LHCN-M2 (cell line): Measurements from ENCODE around the gene BPI. TPM values are rescaled to one million over a fixed set of nuclear protein-coding genes. Genes with fewer than 3 reads are reported as not detected.
"Not testable (repeated sequence)": the region's sequence is repeated elsewhere in the genome, so short reads cannot be mapped to it uniquely, and the experiment has no call there.

Experiments
- DNase-seq: peaks from one replicate; pipeline ENCODE4 v3.0.0-alpha.2; 2012; ENCODE audit warnings: low read depth
- total RNA-seq: library from RNA; depleted of rRNA; stranded (reverse); fragments of >200 nt; gene quantifications from 2 replicates; pipeline ENCODE4 v1.2.3, GENCODE V29; 2014; rRNA removed

The BPI gene
- total RNA-seq, 1 experiment from 2014 or later, result not detected

- no peak for DNase-seq
Observed at GRCh38 chr20:38358556-38358955, 54.6 kb downstream of the BPI start.

DNA sequence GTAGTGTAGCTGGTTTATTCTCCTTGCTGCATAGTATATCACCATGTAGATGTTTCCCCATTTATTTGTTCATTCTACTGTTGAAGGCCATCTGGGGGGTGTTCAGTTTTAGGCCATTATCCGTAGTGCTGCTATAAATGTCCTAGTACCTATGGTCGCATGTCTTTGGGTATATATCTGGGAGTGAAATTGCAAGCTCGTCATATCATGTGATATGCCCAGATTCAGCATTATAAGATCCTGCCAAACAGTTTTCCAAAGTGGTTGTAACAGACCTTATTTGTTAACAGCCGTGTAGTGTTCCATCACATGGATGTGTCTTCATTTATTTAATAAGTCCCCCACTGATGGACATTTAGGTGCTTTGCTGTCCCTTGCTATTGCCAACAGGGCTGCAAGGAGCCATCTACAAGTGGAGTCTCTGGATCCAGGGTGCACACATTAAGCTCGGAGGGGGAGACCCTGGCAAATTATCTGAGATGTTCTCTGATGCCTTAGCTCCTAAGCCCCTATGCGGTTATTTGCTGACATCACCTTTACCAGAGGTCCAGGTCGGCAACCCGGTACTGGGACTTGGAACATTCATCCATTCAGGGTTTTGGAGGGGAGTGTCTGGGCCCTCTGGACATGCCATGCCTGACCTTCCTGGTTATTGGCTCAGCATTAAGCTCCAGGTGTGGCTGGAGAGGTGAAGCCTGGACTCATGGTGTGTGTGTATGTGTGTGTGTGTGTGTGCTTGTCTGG is 59.2 kb downstream of the BPI start:
- DNase-seq, result no peak

DNA sequence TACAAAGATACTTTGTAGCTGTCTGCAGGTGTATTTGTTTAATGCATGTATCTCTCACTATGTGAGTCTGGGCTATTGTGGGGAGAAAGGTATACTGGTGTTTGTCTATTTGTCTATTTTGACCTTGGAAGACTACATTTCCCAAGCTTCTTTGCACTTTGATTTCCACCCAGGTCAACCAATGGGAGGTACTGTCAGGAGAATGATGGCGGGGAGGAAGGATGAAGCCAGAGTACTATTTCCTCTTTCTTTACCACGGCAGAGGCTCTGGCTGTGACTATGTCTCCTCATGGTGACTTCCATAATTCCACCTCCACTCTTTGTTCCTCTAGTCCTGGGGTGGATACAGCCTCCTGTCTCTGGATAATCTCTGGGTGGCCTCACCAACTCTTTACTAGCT is 65.4 kb downstream of the BPI start:
- DNase-seq, result no peak

- no peak for DNase-seq
Observed at GRCh38 chr20:38372806-38373205, 68.8 kb downstream of the BPI start.

DNA sequence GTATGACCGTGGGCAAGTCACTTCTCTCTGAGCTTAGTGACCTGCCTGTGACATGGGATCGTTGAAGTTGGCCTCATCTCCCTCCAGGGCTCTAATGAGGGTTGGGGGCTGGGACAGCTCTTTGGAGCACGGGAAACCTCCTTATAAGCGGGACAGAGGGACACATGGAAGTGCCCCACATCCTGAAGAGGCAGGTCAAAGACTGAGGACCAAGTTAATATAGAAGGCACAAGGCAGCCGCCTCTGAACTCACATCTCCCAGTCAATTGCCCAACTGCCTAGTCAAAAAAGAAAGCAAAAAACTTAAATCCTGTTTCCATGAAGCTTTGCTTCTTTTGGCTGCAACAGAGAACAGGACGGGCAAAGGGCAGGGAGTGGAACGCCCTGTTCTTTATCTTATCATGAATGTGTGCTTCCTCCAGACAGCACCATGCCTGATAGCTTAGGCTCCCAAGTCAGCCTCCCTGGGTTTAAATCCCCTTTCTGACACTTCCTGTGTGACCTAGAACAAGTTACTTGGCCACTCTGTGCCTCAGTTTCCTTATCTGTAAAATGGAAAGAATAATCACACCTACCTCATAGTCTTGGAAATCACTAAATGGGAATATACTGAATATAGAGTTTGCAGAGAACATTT is 69.4 kb downstream of the BPI start:
- DNase-seq, result no peak

- DNase-seq, result no peak
Observed at GRCh38 chr20:38373898-38374297, 69.9 kb downstream of the BPI start.

DNA sequence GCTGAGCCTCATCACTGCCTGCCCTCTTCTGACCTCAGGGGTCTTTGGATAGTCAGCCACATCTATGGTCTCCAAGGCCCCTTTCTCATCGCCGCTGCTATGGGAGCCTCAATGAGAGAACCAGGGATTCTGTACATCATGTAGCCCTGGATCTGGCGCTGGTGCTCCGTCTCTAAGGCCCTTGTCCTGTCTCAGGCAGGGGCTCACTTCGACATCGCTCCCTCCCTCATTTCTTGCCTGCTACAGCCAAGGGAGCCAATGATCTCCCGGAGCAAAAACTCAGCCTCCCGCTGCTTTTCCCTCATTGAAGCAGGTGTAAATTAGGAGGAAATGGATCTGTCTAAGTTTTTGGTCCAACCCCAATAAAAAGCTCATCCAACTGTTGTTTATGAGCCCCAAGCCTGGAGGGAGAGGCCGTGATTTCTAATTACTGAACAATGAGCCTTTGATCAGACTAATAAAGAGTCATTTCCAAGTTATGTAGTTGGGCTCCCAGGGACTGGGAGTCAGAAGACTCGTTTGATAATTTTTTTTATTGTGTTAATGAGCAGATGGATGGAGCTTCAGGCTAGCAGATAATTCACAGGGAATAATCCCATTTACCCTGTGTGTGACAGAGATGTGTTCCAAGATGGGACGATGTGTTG is 73.2 kb downstream of the BPI start:
- DNase-seq, result no peak

DNA sequence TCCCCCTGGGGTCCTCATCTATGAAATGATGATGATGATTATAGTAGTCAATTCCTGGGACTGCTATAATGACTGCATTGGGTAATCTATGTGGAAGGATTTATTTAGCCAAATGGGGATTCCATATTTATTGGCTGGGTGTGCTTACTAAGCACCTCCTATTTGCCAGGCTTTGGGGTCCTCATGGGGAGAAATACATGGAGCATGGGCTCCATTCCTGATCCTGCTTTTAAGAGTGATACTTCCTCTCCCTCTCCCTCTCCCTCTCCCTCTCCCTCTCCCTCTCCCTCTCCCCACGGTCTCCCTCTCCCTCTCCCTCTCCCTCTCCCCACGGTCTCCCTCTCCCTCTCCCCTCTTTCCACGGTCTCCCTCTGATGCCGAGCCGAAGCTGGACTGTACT is 73.9 kb downstream of the BPI start:
- not testable (repeated sequence) for DNase-seq

- DNase-seq, result no peak
Observed at GRCh38 chr20:38383147-38383546, 79.2 kb downstream of the BPI start.

GRCh38 chr20:38386004-38386403 is 82.0 kb downstream of the BPI start:
- no peak for DNase-seq

GRCh38 chr20:38386851-38387250 is 82.9 kb downstream of the BPI start:
- no peak for DNase-seq

Other genes with a start within 250 kb of the BPI start
- gene TGM2, start 138.9 kb upstream of the BPI start, total RNA-seq, result 6.3 and 7.4 TPM in 2 replicates
- 0.17 and 0.45 TPM in 2 replicates for gene KIAA1755, start 43.4 kb upstream of the BPI start, total RNA-seq
- gene LBP, start 42.3 kb downstream of the BPI start, total RNA-seq, result not detected in 2 replicates
- gene SNHG17, start 131.2 kb downstream of the BPI start, total RNA-seq, result 5.6 and 6.7 TPM in 2 replicates
- gene RALGAPB, start 168.7 kb downstream of the BPI start, total RNA-seq, result 18.0 and 21.4 TPM in 2 replicates